Measurements from ENCODE around the gene ZFR2.

The ZFR2 gene

DNA sequence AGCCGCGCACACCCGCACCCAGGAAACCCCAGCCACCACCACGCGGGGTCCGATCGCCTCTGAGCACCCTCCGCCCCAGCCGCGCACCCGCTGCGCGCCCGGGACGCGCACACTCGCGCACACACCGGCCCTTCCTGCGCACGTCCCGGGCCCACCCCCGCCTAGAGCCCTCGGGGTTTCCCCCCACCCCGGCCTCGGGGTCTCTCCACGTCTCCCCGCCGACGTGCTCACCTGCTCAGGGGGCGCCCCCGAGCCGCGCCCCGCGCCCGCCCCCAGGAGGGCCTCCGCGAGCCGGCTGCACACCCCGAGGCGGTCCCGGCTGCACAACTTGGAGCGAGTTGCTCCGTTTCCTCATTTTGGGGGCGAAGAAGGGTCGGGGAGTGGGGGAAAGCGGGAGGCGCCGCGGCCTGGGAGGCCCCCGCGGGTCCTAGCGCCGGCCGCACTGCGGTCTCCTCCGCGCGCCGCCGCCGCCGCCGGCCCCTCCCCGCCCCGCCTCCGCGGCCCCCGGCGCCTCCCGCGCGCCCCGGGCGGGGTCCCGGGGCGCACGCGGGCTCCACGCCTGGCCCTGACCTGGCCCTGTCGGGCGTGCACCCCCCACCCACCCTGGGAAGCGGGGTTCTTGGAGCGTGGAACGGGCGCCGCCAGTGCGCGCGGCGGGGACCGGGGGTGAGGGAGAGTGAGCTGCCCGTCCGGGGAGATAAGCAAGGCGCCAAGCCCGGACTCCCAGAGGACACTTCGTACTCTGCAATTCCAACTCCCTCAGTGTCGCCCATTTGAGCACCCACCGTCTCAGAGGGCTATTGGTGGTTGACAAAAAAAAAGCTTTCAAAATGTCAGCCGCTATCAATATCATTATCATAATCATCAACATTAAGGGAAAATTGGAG lies 82.7 kb downstream of the ZFR2 start, which contains the start of gene MATK:
Gene MATK, minus strand, starts transcription at position 444 of the 887 bp plus-strand sequence. CDS start 1,246 bp downstream, outside the sequence.
- FAIRE-seq (no peak), DNase-seq (ENCODE audit: insufficient read length, low spot score) (no peak)
- no peak for TF ChIP-seq POU2F2 (IDR thresholded peaks at IDR 0.05; ENCODE audit: low read depth, low read length)
- TF ChIP-seq TAF1 (IDR thresholded peaks at IDR 0.05; ENCODE audit: low read depth, low read length): no peak
- TF ChIP-seq SPI1 (IDR thresholded peaks at IDR 0.05; ENCODE audit: low read depth, low read length): no peak
- TF ChIP-seq POLR2A (IDR thresholded peaks at IDR 0.05; ENCODE audit: low read depth, low read length): no peak
- no peak for TF ChIP-seq PAX5 (IDR thresholded peaks at IDR 0.05; ENCODE audit: insufficient read depth, low read length, severe bottlenecking)
- no peak for TF ChIP-seq POLR2AphosphoS5 (IDR thresholded peaks at IDR 0.05; ENCODE audit: low read depth, low read length)

- no peak for DNase-seq (ENCODE audit: insufficient read length, low spot score)
- TF ChIP-seq POLR2AphosphoS5 (IDR thresholded peaks at IDR 0.05; ENCODE audit: low read depth, low read length) (no peak), POU2F2 (IDR thresholded peaks at IDR 0.05; ENCODE audit: low read depth, low read length) (no peak), SPI1 (IDR thresholded peaks at IDR 0.05; ENCODE audit: low read depth, low read length) (no peak), PAX5 (IDR thresholded peaks at IDR 0.05; ENCODE audit: insufficient read depth, low read length, severe bottlenecking) (no peak), TAF1 (IDR thresholded peaks at IDR 0.05; ENCODE audit: low read depth, low read length) (no peak), POLR2A (IDR thresholded peaks at IDR 0.05; ENCODE audit: low read depth, low read length) (no peak)
- FAIRE-seq: no peak
Measured at GRCh38 chr19:3785451-3785937, 83.3 kb downstream of the ZFR2 start.

GRCh38 chr19:3784607-3785450 lies 84.0 kb downstream of the ZFR2 start:
- no peak for FAIRE-seq
- no peak for DNase-seq (ENCODE audit: insufficient read length, low spot score)
- TF ChIP-seq PAX5 (IDR thresholded peaks at IDR 0.05; ENCODE audit: insufficient read depth, low read length, severe bottlenecking): no peak
- no peak for TF ChIP-seq POU2F2 (IDR thresholded peaks at IDR 0.05; ENCODE audit: low read depth, low read length)
- no peak for TF ChIP-seq SPI1 (IDR thresholded peaks at IDR 0.05; ENCODE audit: low read depth, low read length)
- TF ChIP-seq POLR2AphosphoS5 (IDR thresholded peaks at IDR 0.05; ENCODE audit: low read depth, low read length): no peak
- no peak for TF ChIP-seq TAF1 (IDR thresholded peaks at IDR 0.05; ENCODE audit: low read depth, low read length)
- TF ChIP-seq POLR2A (IDR thresholded peaks at IDR 0.05; ENCODE audit: low read depth, low read length): no peak

- no peak for TF ChIP-seq TAF1 (IDR thresholded peaks at IDR 0.05; ENCODE audit: low read depth, low read length)
- TF ChIP-seq POU2F2 (IDR thresholded peaks at IDR 0.05; ENCODE audit: low read depth, low read length): no peak
- no peak for TF ChIP-seq PAX5 (IDR thresholded peaks at IDR 0.05; ENCODE audit: insufficient read depth, low read length, severe bottlenecking)
- no peak for TF ChIP-seq POLR2A (IDR thresholded peaks at IDR 0.05; ENCODE audit: low read depth, low read length)
- TF ChIP-seq POLR2AphosphoS5 (IDR thresholded peaks at IDR 0.05; ENCODE audit: low read depth, low read length): no peak
- no peak for TF ChIP-seq SPI1 (IDR thresholded peaks at IDR 0.05; ENCODE audit: low read depth, low read length)
- FAIRE-seq: no peak
- no peak for DNase-seq (ENCODE audit: insufficient read length, low spot score)
Measured at GRCh38 chr19:3783660-3784584, 84.9 kb downstream of the ZFR2 start.

GRCh38 chr19:3782903-3783302 lies 85.9 kb downstream of the ZFR2 start:
- FAIRE-seq: no peak
- no peak for DNase-seq (ENCODE audit: insufficient read length, low spot score)
- TF ChIP-seq TAF1 (IDR thresholded peaks at IDR 0.05; ENCODE audit: low read depth, low read length) (no peak), POLR2AphosphoS5 (IDR thresholded peaks at IDR 0.05; ENCODE audit: low read depth, low read length) (no peak), SPI1 (IDR thresholded peaks at IDR 0.05; ENCODE audit: low read depth, low read length) (no peak), PAX5 (IDR thresholded peaks at IDR 0.05; ENCODE audit: insufficient read depth, low read length, severe bottlenecking) (no peak), POU2F2 (IDR thresholded peaks at IDR 0.05; ENCODE audit: low read depth, low read length) (no peak), POLR2A (IDR thresholded peaks at IDR 0.05; ENCODE audit: low read depth, low read length) (no peak)

DNA sequence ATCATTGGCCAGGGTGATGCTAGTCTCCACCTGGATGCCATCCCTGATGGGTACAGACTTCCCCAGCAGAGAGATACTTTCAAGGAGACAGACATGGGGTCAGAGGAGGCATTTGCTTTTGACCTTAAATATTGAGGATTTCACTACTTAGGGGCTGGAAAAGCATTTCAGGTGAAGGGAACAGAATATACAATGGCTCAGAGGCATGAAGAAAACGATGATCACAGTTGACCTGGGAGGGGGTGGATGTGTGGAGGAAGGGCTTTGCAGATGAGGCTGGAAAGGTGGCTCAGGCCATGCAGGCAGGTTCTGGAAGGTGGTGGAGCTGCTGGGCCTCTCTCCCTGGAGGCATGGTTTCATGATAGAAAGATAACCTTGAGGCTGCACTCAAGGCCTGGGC lies 86.5 kb downstream of the ZFR2 start:
- FAIRE-seq: no peak
- no peak for DNase-seq (ENCODE audit: insufficient read length, low spot score)
- no peak for TF ChIP-seq PAX5 (IDR thresholded peaks at IDR 0.05; ENCODE audit: insufficient read depth, low read length, severe bottlenecking)
- TF ChIP-seq POU2F2 (IDR thresholded peaks at IDR 0.05; ENCODE audit: low read depth, low read length): no peak
- no peak for TF ChIP-seq TAF1 (IDR thresholded peaks at IDR 0.05; ENCODE audit: low read depth, low read length)
- no peak for TF ChIP-seq POLR2A (IDR thresholded peaks at IDR 0.05; ENCODE audit: low read depth, low read length)
- TF ChIP-seq POLR2AphosphoS5 (IDR thresholded peaks at IDR 0.05; ENCODE audit: low read depth, low read length): no peak
- TF ChIP-seq SPI1 (IDR thresholded peaks at IDR 0.05; ENCODE audit: low read depth, low read length): no peak

DNA sequence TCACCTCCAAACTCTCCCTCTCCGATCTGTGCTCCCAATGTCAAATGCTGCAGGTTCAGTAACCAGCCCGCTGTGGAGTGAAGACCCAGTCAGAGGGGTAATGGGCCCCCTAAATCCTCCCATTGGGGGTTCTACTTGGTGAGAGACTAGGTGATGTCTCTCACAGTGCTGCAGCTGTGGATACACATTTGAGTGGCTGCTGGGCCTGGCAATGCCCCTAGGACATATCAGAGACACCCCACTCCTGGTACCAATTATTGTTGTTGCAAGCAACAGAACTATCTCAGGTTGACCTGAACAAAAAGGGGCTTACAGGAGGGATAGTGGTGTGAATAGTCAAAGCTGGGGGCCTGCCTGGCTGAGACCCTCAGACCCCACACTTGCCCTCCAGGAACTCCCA lies 87.2 kb downstream of the ZFR2 start:
- no peak for FAIRE-seq
- no peak for TF ChIP-seq TAF1 (IDR thresholded peaks at IDR 0.05; ENCODE audit: low read depth, low read length)
- DNase-seq (ENCODE audit: insufficient read length, low spot score): no peak

- TF ChIP-seq POLR2A (IDR thresholded peaks at IDR 0.05; ENCODE audit: low read depth, low read length) (no peak), PAX5 (IDR thresholded peaks at IDR 0.05; ENCODE audit: insufficient read depth, low read length, severe bottlenecking) (no peak), TAF1 (IDR thresholded peaks at IDR 0.05; ENCODE audit: low read depth, low read length) (no peak), POLR2AphosphoS5 (IDR thresholded peaks at IDR 0.05; ENCODE audit: low read depth, low read length) (no peak), POU2F2 (IDR thresholded peaks at IDR 0.05; ENCODE audit: low read depth, low read length) (no peak), SPI1 (IDR thresholded peaks at IDR 0.05; ENCODE audit: low read depth, low read length) (no peak)
- no peak for DNase-seq (ENCODE audit: insufficient read length, low spot score)
- no peak for FAIRE-seq
Measured at GRCh38 chr19:3780786-3781304, 88.0 kb downstream of the ZFR2 start.
